GF-D8 (cell line): Measurements from ENCODE around the gene SLC38A9.
"Not testable (repeated sequence)": the region's sequence is repeated elsewhere in the genome, so short reads cannot be mapped to it uniquely, and the experiment has no call there.

Experiments used
- DNase-seq: peaks from one replicate; lab custom pipeline; 2025; lab: John Stamatoyannopoulos, UW

Gene SLC38A9

GRCh38 chr5:55702598-55703345 is 9.4 kb downstream of the SLC38A9 start:
- no peak for DNase-seq

- DNase-seq = no peak
These were observed 10.5 kb downstream of the SLC38A9 start for GRCh38 chr5:55701462-55702103.

- no peak for DNase-seq
These were observed 11.4 kb downstream of the SLC38A9 start for GRCh38 chr5:55700745-55701144.

- no peak for DNase-seq
These were observed 13.0 kb downstream of the SLC38A9 start for GRCh38 chr5:55699041-55699688.

GRCh38 chr5:55696704-55697103 is 15.4 kb downstream of the SLC38A9 start:
- not testable (repeated sequence) for DNase-seq

- DNase-seq = no peak
These were observed 17.8 kb downstream of the SLC38A9 start for GRCh38 chr5:55694152-55694830.

GRCh38 chr5:55692509-55692908 is 19.6 kb downstream of the SLC38A9 start:
- DNase-seq = no peak

- DNase-seq = no peak
These were observed 20.1 kb downstream of the SLC38A9 start for GRCh38 chr5:55692106-55692417.

- no peak for DNase-seq
These were observed 20.6 kb downstream of the SLC38A9 start for GRCh38 chr5:55691265-55692105.

- no peak for DNase-seq
These were observed 30.1 kb downstream of the SLC38A9 start for GRCh38 chr5:55682071-55682470.

GRCh38 chr5:55681301-55681700 is 30.8 kb downstream of the SLC38A9 start:
- DNase-seq = no peak

GRCh38 chr5:55680353-55680752 is 31.8 kb downstream of the SLC38A9 start:
- no peak for DNase-seq

GRCh38 chr5:55679556-55679955 is 32.6 kb downstream of the SLC38A9 start:
- no peak for DNase-seq

- no peak for DNase-seq
These were observed 37.0 kb downstream of the SLC38A9 start for GRCh38 chr5:55675119-55675518.

- DNase-seq = no peak
These were observed 37.8 kb downstream of the SLC38A9 start for GRCh38 chr5:55674340-55674739.

GRCh38 chr5:55672477-55672911 is 39.6 kb downstream of the SLC38A9 start:
- no peak for DNase-seq

GRCh38 chr5:55671975-55672374 is 40.1 kb downstream of the SLC38A9 start:
- no peak for DNase-seq

GRCh38 chr5:55668356-55668755 is 43.8 kb downstream of the SLC38A9 start:
- DNase-seq = no peak

- no peak for DNase-seq
These were observed 44.2 kb downstream of the SLC38A9 start for GRCh38 chr5:55667938-55668337.

- DNase-seq = no peak
These were observed 47.1 kb downstream of the SLC38A9 start for GRCh38 chr5:55665065-55665464.

- no peak for DNase-seq
These were observed 54.7 kb downstream of the SLC38A9 start for GRCh38 chr5:55657443-55657842.

GRCh38 chr5:55650386-55650785 is 61.7 kb downstream of the SLC38A9 start:
- no peak for DNase-seq
